GM23248 (cell line): Measurements from ENCODE around the gene BHLHA15. TPM values are rescaled to one million over a fixed set of nuclear protein-coding genes. Genes with fewer than 3 reads are reported as not detected.

Experiments
- DNase-seq: peaks from one replicate; pipeline ENCODE4 v3.0.0-alpha.2; 2015
- H2AFZ ChIP-seq: fragments of 200-600 bp; sonication (generic); 2 replicates; pipeline ENCODE4 v1.6.1; 2016; ENCODE audit warnings: antibody characterized with exemption
- H3F3A ChIP-seq: fragments of 200-600 bp; sonication (generic); 2 replicates; pipeline ENCODE4 v1.6.1; 2016; ENCODE audit warnings: mild to moderate bottlenecking, antibody characterized with exemption, mixed run types; ENCODE audit not compliant: insufficient read depth
- H3K27ac ChIP-seq: fragments of 200-600 bp; sonication (generic); 2 replicates; pipeline ENCODE4 v1.5.1; 2016; ENCODE audit warnings: mild to moderate bottlenecking
- H3K27me3 ChIP-seq: fragments of 200-600 bp; sonication (generic); replicated peaks from 2 replicates; pipeline ENCODE4 v1.6.1; 2016; ENCODE audit warnings: mild to moderate bottlenecking; ENCODE audit not compliant: insufficient read depth
- H3K36me3 ChIP-seq: fragments of 200-600 bp; sonication (generic); 2 replicates; pipeline ENCODE4 v1.6.1; 2016; ENCODE audit warnings: low read depth, mild to moderate bottlenecking
- H3K4me1 ChIP-seq: fragments of 200-600 bp; sonication (generic); 2 replicates; pipeline ENCODE4 v1.6.1; 2016; ENCODE audit warnings: mild to moderate bottlenecking; ENCODE audit not compliant: insufficient read depth
- H3K4me2 ChIP-seq: fragments of 200-600 bp; sonication (generic); one replicate; pipeline ENCODE4 v1.6.1; 2016; ENCODE audit warnings: mild to moderate bottlenecking; ENCODE audit not compliant: unreplicated experiment
- H3K4me3 ChIP-seq: fragments of 200-600 bp; sonication (generic); 2 replicates; pipeline ENCODE4 v1.5.1; 2016; ENCODE audit warnings: mild to moderate bottlenecking
- H3K79me2 ChIP-seq: fragments of 200-600 bp; sonication (generic); 2 replicates; pipeline ENCODE4 v1.6.1; 2016; ENCODE audit warnings: mild to moderate bottlenecking; ENCODE audit not compliant: insufficient read depth
- H3K9ac ChIP-seq: fragments of 200-600 bp; sonication (generic); 2 replicates; pipeline ENCODE4 v1.6.1; 2016; ENCODE audit warnings: mild to moderate bottlenecking
- H3K9me2 ChIP-seq: fragments of 200-600 bp; sonication (generic); 2 replicates; pipeline ENCODE4 v1.6.1; 2016; ENCODE audit warnings: mixed run types, mild to moderate bottlenecking, moderate library complexity; ENCODE audit not compliant: insufficient read depth
- H3K9me3 ChIP-seq: fragments of 200-600 bp; sonication (generic); one replicate; pipeline ENCODE4 v1.6.1; 2017; ENCODE audit warnings: low read depth
- H4K20me1 ChIP-seq: fragments of 200-600 bp; sonication (generic); 2 replicates; pipeline ENCODE4 v1.6.0; 2016; ENCODE audit not compliant: insufficient read depth
- EZH2 ChIP-seq: fragments of 200-600 bp; sonication (generic); IDR thresholded peaks from 2 replicates; pipeline ENCODE4 v1.6.1; 2018; ENCODE audit warnings: antibody characterized with exemption, mild to moderate bottlenecking; ENCODE audit not compliant: insufficient read depth, poor library complexity, severe bottlenecking
- EZH2phosphoT487 ChIP-seq: fragments of 200-600 bp; sonication (generic); IDR thresholded peaks from 2 replicates; pipeline ENCODE4 v1.6.1; 2018; ENCODE audit warnings: antibody characterized with exemption, moderate library complexity, mild to moderate bottlenecking, low read depth; ENCODE audit not compliant: insufficient read depth
- WGBS, 2 experiments: methylation state at CpG; one replicate each; pipeline ENCODE4 v1.1.6; 2015 to 2017; ENCODE audit warnings: low lambda C conversion rate in 2 of 2, low coverage in 1 of 2; ENCODE audit errors: missing lambda C conversion rate in 2 of 2; 5-methylcytosine and 5-hydroxymethylcytosine counted together
- in situ Hi-C: fragments of 300-500 bp; cut with MboI; formaldehyde crosslinking; loops from 2 replicates; pipeline ENCODE4 v1.15.0; 2020
- polyA plus RNA-seq: library from polyadenylated mRNA; unstranded; fragments of >200 nt; fragmentation: Nextera tagmentation; extraction: Ambion mirVana; gene quantifications from 2 replicates; pipeline ENCODE4 v1.2.1, GENCODE V29; 2016
- total RNA-seq: library from RNA; depleted of rRNA; stranded (reverse); fragments of >200 nt; shearing (Covaris generic); gene quantifications from 2 replicates; pipeline ENCODE4 v1.2.3, GENCODE V29; 2014

BHLHA15 gene
- total and polyA plus RNA-seq, 2 experiments from 2014 or later: not detected

- in situ Hi-C loops: no loop called here
- no peak for DNase-seq
- no peak overlapping the region for H3K4me3 ChIP-seq
- H3K9ac ChIP-seq: no peak overlapping the region
- no peaks in the 10 kb centered on the region for H3K9me2 ChIP-seq
- H3K36me3 ChIP-seq: no peaks in the 10 kb centered on the region
- no peaks in the 10 kb centered on the region for H3K4me1 ChIP-seq
- H3K9me3 ChIP-seq: no peaks in the 10 kb centered on the region
- H2AFZ ChIP-seq: no peak overlapping the region
- H3K79me2 ChIP-seq: no peaks in the 10 kb centered on the region
- H3K4me2 ChIP-seq: no peak overlapping the region
- 100% methylated on average over 1 of the region's 1 CpG; no CpG with 5 or more reads in 1 of the 2 experiments for WGBS, 2 experiments
- H3F3A ChIP-seq: no peaks in the 10 kb centered on the region
- H3K27ac ChIP-seq: no peak overlapping the region
- TF ChIP-seq EZH2phosphoT487 (no peak), EZH2 (no peak)
- H3K27me3 ChIP-seq: no peaks in the 10 kb centered on the region
- H4K20me1 ChIP-seq: no peaks in the 10 kb centered on the region
Measured at GRCh38 chr7:98242342-98242741, 31.1 kb downstream of the BHLHA15 start.

GRCh38 chr7:98242934-98243333, 31.7 kb downstream of the BHLHA15 start:
- H3K4me1 ChIP-seq: no peaks in the 10 kb centered on the region
- no peak overlapping the region for H3K9ac ChIP-seq
- DNase-seq: no peak
- H3K9me3 ChIP-seq: no peaks in the 10 kb centered on the region
- no peaks in the 10 kb centered on the region for H3K79me2 ChIP-seq
- no peaks in the 10 kb centered on the region for H3K9me2 ChIP-seq
- no peaks in the 10 kb centered on the region for H3K36me3 ChIP-seq
- no peak overlapping the region for H3K4me3 ChIP-seq
- H4K20me1 ChIP-seq: no peaks in the 10 kb centered on the region
- TF ChIP-seq EZH2phosphoT487: no peak
- no peak for TF ChIP-seq EZH2
- H2AFZ ChIP-seq: no peak overlapping the region
- in situ Hi-C loops: no loop called here
- H3K27ac ChIP-seq: no peak overlapping the region
- no peaks in the 10 kb centered on the region for H3K27me3 ChIP-seq
- no peak overlapping the region for H3K4me2 ChIP-seq
- 78 to 90% methylated on average over 4 of the region's 4 CpGs for WGBS, 2 experiments
- no peaks in the 10 kb centered on the region for H3F3A ChIP-seq

- no peaks in the 10 kb centered on the region for H3F3A ChIP-seq
- H3K4me1 ChIP-seq: no peaks in the 10 kb centered on the region
- no peak for DNase-seq
- H3K9ac ChIP-seq: no peak overlapping the region
- H3K4me3 ChIP-seq: no peak overlapping the region
- H3K9me2 ChIP-seq: no peaks in the 10 kb centered on the region
- no peaks in the 10 kb centered on the region for H3K27me3 ChIP-seq
- H3K27ac ChIP-seq: no peak overlapping the region
- H3K79me2 ChIP-seq: no peaks in the 10 kb centered on the region
- no peaks in the 10 kb centered on the region for H3K9me3 ChIP-seq
- no peaks in the 10 kb centered on the region for H4K20me1 ChIP-seq
- TF ChIP-seq EZH2 (no peak), EZH2phosphoT487 (no peak)
- 95 to 96% methylated on average over 14 of the region's 14 CpGs for WGBS, 2 experiments
- H3K4me2 ChIP-seq: no peak overlapping the region
- H2AFZ ChIP-seq: no peak overlapping the region
- in situ Hi-C loops: no loop called here
- H3K36me3 ChIP-seq: no peaks in the 10 kb centered on the region
Measured at GRCh38 chr7:98244871-98245270, 33.6 kb downstream of the BHLHA15 start.

GRCh38 chr7:98248156-98248555, 36.9 kb downstream of the BHLHA15 start:
- in situ Hi-C loops: no loop called here
- H3K36me3 ChIP-seq: no peaks in the 10 kb centered on the region
- H3K4me3 ChIP-seq: no peak overlapping the region
- peaks cover 25% of the 10 kb centered on the region for H3K79me2 ChIP-seq
- H3K4me1 ChIP-seq: peaks cover 4% of the 10 kb centered on the region; the same call in 1 of the 2 replicates
- no peak overlapping the region for H3K9ac ChIP-seq
- no peak for DNase-seq
- H3K4me2 ChIP-seq: no peak overlapping the region
- no peak for TF ChIP-seq EZH2phosphoT487
- TF ChIP-seq EZH2: no peak
- WGBS, 2 experiments: 75 to 81% methylated on average over 10 to 12 of the region's 12 CpGs
- no peaks in the 10 kb centered on the region for H3K9me2 ChIP-seq
- no peaks in the 10 kb centered on the region for H3K9me3 ChIP-seq
- H3F3A ChIP-seq: no peaks in the 10 kb centered on the region
- H3K27ac ChIP-seq: no peak overlapping the region
- no peaks in the 10 kb centered on the region for H4K20me1 ChIP-seq
- no peaks in the 10 kb centered on the region for H3K27me3 ChIP-seq
- no peak overlapping the region for H2AFZ ChIP-seq

GRCh38 chr7:98249106-98249505, 37.9 kb downstream of the BHLHA15 start:
- H3K9ac ChIP-seq: no peak overlapping the region
- H3K4me3 ChIP-seq: no peak overlapping the region
- no peaks in the 10 kb centered on the region for H3F3A ChIP-seq
- TF ChIP-seq EZH2 (no peak), EZH2phosphoT487 (no peak)
- H2AFZ ChIP-seq: no peak overlapping the region
- H3K4me1 ChIP-seq: peaks cover 4% of the 10 kb centered on the region; the same call in 1 of the 2 replicates
- no peak overlapping the region for H3K27ac ChIP-seq
- no peaks in the 10 kb centered on the region for H3K9me3 ChIP-seq
- H3K36me3 ChIP-seq: no peaks in the 10 kb centered on the region
- 79 to 85% methylated on average over 6 of the region's 6 CpGs for WGBS, 2 experiments
- DNase-seq: no peak
- H3K9me2 ChIP-seq: no peaks in the 10 kb centered on the region
- H3K4me2 ChIP-seq: no peak overlapping the region
- peaks cover 35% of the 10 kb centered on the region for H3K79me2 ChIP-seq
- in situ Hi-C loops: no loop called here
- no peaks in the 10 kb centered on the region for H4K20me1 ChIP-seq
- no peaks in the 10 kb centered on the region for H3K27me3 ChIP-seq
